Stimulated activated naive CD8-positive, alpha-beta T cell treated with anti-CD3 and anti-CD28 coated beads, Interleukin-15, Interleukin-2, amounts not matched to agents 100 ng/mL and 50 ng/mL, for 24 hours (primary cell): ENCODE data around the gene MAGI3.
"Not testable (repeated sequence)": the region's sequence is repeated elsewhere in the genome, so short reads cannot be mapped to it uniquely, and the experiment has no call there.

Experiments used
- H3K27ac Mint-ChIP-seq: one replicate; pipeline ENCODE4 v1.8.0; 2021; ENCODE audit warnings: mild to moderate bottlenecking, mixed read lengths
- H3K27me3 Mint-ChIP-seq: one replicate; pipeline ENCODE4 v1.8.0; 2021; ENCODE audit warnings: mixed read lengths
- H3K36me3 Mint-ChIP-seq: one replicate; pipeline ENCODE4 v1.8.0; 2021; ENCODE audit warnings: low read depth, mixed read lengths
- H3K4me1 Mint-ChIP-seq: one replicate; pipeline ENCODE4 v1.8.0; 2021; ENCODE audit warnings: low read depth, mixed read lengths
- H3K4me3 Mint-ChIP-seq: one replicate; pipeline ENCODE4 v1.8.0; 2021; ENCODE audit warnings: mild to moderate bottlenecking, mixed read lengths
- H3K9me3 Mint-ChIP-seq: one replicate; pipeline ENCODE4 v1.8.0; 2021; ENCODE audit warnings: mixed read lengths

The MAGI3 gene

DNA sequence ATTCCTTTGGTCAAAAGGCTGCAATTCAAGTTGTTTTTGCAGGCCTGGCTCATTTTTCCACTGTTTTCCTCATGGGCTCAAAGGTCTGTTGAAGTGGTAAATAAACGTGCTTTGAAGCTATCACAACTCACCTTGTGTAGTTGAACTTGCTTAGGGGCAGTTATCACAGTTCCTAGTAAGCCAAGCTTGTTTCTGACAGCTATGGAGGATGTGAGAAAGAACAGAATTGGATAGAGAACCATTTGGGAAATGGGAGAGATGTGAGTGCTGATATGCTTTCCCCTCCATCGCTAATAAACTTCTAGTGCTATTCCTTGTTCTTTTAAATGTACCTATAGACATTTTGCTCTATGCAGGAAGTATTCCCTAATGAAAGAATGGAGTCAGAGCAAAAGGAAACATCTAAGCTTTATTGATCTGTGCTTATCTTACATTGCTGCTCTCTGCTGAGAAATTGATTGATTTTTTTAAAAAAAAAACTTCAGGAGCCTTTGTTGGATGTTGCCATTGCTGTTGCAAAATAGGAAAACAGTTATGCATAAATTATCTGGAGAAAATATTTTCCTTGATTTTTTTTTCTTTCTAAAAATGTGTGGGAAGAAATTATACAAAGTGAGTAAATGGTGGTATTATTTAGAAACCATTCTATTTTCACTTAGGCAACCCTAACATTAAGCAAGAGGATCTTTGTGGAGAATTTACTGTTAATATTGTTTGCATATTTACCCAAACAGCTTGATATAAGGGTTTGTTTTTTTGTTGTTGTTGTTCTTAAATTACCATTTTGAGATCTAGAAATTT is 118.2 kb downstream of the MAGI3 start:
- H3K27ac Mint-ChIP-seq, result no peak overlapping the region
- no peaks in the 10 kb centered on the region for H3K4me1 Mint-ChIP-seq
- peaks cover 11% of the 10 kb centered on the region for H3K9me3 Mint-ChIP-seq
- H3K36me3 Mint-ChIP-seq, result no peaks in the 10 kb centered on the region
- no peak overlapping the region for H3K4me3 Mint-ChIP-seq
- peaks cover 3% of the 10 kb centered on the region for H3K27me3 Mint-ChIP-seq

DNA sequence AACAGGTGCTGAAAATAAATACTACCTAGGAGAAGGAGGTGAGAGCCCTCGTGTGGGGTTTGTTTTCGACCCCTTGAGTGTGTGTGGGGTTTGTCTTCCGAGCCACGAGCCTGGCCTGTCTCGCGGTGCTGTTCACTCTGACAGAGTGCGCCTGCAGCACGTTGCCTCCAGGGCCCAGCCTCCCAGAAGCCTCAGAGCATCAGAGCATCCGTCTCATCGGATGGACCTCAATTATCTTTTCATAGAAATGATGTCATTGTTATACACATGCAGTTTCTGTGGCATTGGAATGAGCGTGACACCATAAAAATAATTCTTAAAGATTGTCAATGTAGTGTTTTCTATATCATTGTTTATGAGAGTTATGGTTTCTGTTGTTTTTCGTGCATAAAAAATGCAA is 119.5 kb downstream of the MAGI3 start:
- H3K9me3 Mint-ChIP-seq, result peaks cover 11% of the 10 kb centered on the region
- H3K27ac Mint-ChIP-seq, H3K27me3 Mint-ChIP-seq, H3K4me3 Mint-ChIP-seq, H3K4me1 Mint-ChIP-seq, H3K36me3 Mint-ChIP-seq: not testable (repeated sequence)

DNA sequence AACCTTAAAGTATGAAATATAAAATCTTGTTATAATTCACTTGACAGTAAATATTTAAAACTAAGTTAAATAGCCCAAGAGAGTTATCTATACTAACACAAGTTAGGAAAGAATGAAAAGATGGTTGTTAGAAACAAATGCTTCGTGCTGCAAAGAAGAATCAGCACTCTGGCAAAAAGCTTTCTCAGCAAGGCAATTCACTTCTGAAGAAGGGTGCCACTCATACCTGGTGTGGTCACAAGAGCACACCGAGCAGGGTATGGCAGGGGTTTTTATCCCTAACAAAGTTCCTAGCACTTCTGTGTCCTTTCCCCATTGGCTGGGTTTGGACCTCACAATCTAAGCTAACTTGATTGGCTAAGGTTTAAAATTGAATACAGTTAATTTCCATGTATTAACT is 121.0 kb downstream of the MAGI3 start:
- Mint-ChIP-seq H3K4me1 (no peaks in the 10 kb centered on the region), H3K27me3 (no peaks in the 10 kb centered on the region), H3K9me3 (peaks cover 11% of the 10 kb centered on the region), H3K27ac (no peak overlapping the region), H3K36me3 (no peaks in the 10 kb centered on the region), H3K4me3 (no peak overlapping the region)

DNA sequence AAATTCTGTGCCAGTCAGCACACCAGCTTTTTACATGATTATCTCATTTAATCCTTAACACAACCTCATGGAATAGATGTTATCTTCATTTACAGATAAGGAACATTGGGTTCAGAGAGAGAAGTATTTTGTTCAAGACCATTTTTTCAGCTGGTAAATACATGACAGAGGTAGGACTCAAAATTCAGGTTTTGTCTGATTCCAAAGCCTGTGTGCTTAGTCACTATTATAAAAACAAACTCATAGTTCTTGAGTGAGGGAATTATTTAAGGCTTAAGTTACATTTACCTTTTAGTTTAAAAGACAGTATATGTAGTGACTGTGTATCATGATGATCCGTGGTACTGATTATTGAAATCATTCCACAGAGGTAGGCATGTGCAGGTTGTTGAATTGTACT is 125.2 kb downstream of the MAGI3 start:
- Mint-ChIP-seq H3K9me3 (peaks cover 4% of the 10 kb centered on the region), H3K36me3 (no peaks in the 10 kb centered on the region)

GRCh38 chr1:113517346-113517745 is 127.0 kb downstream of the MAGI3 start:
- Mint-ChIP-seq H3K4me3 (no peak overlapping the region), H3K9me3 (no peaks in the 10 kb centered on the region), H3K27ac (no peak overlapping the region), H3K27me3 (no peaks in the 10 kb centered on the region), H3K36me3 (no peaks in the 10 kb centered on the region), H3K4me1 (no peaks in the 10 kb centered on the region)

More for the DNA sequence above, 125.2 kb downstream of the MAGI3 start:
- Mint-ChIP-seq H3K4me3 (no peak overlapping the region), H3K27ac (no peak overlapping the region), H3K27me3 (no peaks in the 10 kb centered on the region), H3K4me1 (no peaks in the 10 kb centered on the region)

- no peaks in the 10 kb centered on the region for H3K4me1 Mint-ChIP-seq
- no peaks in the 10 kb centered on the region for H3K9me3 Mint-ChIP-seq
- H3K36me3 Mint-ChIP-seq, result no peaks in the 10 kb centered on the region
- H3K27me3 Mint-ChIP-seq, result peaks cover under 1% of the 10 kb centered on the region
- H3K4me3 Mint-ChIP-seq, result no peak overlapping the region
- no peak overlapping the region for H3K27ac Mint-ChIP-seq
Observed at GRCh38 chr1:113517983-113518382, 127.7 kb downstream of the MAGI3 start.

GRCh38 chr1:113519556-113519955 is 129.2 kb downstream of the MAGI3 start:
- Mint-ChIP-seq H3K9me3 (no peaks in the 10 kb centered on the region), H3K4me3 (no peak overlapping the region), H3K27me3 (peaks cover 5% of the 10 kb centered on the region), H3K36me3 (peaks cover 4% of the 10 kb centered on the region), H3K27ac (no peak overlapping the region), H3K4me1 (no peaks in the 10 kb centered on the region)

DNA sequence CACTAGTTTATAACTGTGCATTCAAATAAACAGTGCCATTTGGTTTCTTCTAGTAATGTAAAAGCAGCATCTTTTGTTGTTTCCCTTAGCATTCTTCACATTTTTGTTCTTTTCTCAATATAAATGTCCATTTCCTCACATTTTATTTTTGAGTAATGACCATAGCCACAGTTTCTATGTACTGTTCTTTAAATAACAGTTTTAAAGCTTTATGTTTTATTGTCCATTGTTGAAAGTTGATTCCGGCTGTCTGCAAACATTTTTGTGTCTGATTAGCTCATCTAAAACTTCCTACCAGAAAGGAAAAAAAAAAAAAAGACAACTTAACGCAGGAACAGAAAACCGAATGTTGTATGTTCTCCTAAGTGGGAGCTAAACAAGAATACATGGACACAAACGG is 139.7 kb downstream of the MAGI3 start:
- Mint-ChIP-seq H3K9me3 (peaks cover 6% of the 10 kb centered on the region), H3K4me1 (no peaks in the 10 kb centered on the region), H3K4me3 (no peak overlapping the region), H3K27me3 (no peaks in the 10 kb centered on the region), H3K27ac (no peak overlapping the region), H3K36me3 (no peaks in the 10 kb centered on the region)

DNA sequence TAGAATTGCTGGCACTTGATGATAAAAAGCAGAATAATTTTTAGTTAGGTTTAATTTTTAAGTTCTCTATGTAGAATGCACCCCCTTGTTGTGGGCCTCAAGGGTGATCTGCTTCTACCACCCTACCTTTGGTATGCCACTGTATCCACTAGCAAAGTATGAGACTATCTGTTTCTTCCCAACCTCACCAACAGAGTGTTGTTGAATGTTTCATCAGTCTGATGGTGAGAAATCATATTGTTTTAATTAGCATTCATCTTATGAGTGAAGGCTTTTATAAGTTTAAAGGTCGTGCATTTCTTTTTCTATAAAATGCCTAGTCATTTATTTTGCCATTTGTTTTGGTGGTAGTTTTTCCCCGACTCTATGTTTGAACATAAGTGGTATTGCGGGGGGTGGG is 141.0 kb downstream of the MAGI3 start:
- H3K9me3 Mint-ChIP-seq, result peaks cover 3% of the 10 kb centered on the region
- no peaks in the 10 kb centered on the region for H3K27me3 Mint-ChIP-seq
- H3K4me3 Mint-ChIP-seq, result no peak overlapping the region
- H3K36me3 Mint-ChIP-seq, result no peaks in the 10 kb centered on the region
- no peak overlapping the region for H3K27ac Mint-ChIP-seq
- no peaks in the 10 kb centered on the region for H3K4me1 Mint-ChIP-seq

DNA sequence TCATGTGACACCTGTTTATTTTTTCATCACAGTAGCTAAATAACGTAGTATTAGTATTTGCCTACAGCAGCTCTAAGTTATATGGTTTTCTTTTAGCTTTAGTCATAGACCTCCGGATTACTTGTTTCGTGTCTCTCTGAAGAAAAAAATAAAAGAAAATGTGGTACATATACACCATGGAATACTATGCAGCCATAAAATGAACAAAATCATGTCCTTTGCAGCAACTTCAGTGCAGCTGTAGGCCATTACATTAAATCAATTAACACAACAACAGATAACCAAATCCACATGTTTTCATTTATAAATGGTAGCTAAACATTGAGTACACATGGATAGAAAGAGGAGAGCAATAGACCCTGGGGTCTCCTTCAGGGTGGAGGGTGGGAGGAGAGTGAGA is 142.7 kb downstream of the MAGI3 start:
- Mint-ChIP-seq H3K4me1 (no peaks in the 10 kb centered on the region), H3K4me3 (no peak overlapping the region), H3K36me3 (no peaks in the 10 kb centered on the region), H3K27ac (no peak overlapping the region), H3K9me3 (peaks cover 4% of the 10 kb centered on the region), H3K27me3 (no peaks in the 10 kb centered on the region)

- no peaks in the 10 kb centered on the region for H3K27me3 Mint-ChIP-seq
- peaks cover 3% of the 10 kb centered on the region for H3K9me3 Mint-ChIP-seq
- H3K27ac Mint-ChIP-seq, result no peak overlapping the region
- no peak overlapping the region for H3K4me3 Mint-ChIP-seq
- H3K36me3 Mint-ChIP-seq, result no peaks in the 10 kb centered on the region
- H3K4me1 Mint-ChIP-seq, result no peaks in the 10 kb centered on the region
Observed at GRCh38 chr1:113534130-113534817, 144.0 kb downstream of the MAGI3 start.

DNA sequence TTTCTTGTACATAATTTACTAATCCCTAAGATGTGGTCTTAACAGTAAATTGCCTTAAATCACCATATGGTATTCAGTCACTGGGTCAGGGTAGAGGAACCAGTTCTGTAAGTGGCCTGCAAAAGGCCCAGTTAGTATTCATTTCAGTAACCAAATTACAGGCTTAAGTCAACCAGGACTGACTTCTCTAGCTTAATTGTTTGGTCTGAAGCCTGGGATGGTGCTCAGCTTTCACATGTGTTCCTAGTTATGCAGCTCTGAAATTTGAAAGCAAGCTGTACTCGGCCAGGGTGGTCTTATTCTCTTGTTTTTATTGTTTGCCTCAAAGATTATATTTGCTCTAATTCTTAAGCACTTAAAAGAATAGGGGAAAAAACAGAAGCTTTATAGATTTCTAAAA is 144.6 kb downstream of the MAGI3 start:
- Mint-ChIP-seq H3K9me3 (peaks cover 3% of the 10 kb centered on the region), H3K4me3 (no peak overlapping the region), H3K36me3 (no peaks in the 10 kb centered on the region), H3K27me3 (no peaks in the 10 kb centered on the region), H3K4me1 (no peaks in the 10 kb centered on the region), H3K27ac (no peak overlapping the region)

GRCh38 chr1:113536182-113536780 is 146.0 kb downstream of the MAGI3 start:
- peaks cover 3% of the 10 kb centered on the region for H3K9me3 Mint-ChIP-seq
- H3K27ac Mint-ChIP-seq, result no peak overlapping the region
- H3K4me1 Mint-ChIP-seq, result no peaks in the 10 kb centered on the region
- peaks cover 3% of the 10 kb centered on the region for H3K27me3 Mint-ChIP-seq
- no peak overlapping the region for H3K4me3 Mint-ChIP-seq
- no peaks in the 10 kb centered on the region for H3K36me3 Mint-ChIP-seq

DNA sequence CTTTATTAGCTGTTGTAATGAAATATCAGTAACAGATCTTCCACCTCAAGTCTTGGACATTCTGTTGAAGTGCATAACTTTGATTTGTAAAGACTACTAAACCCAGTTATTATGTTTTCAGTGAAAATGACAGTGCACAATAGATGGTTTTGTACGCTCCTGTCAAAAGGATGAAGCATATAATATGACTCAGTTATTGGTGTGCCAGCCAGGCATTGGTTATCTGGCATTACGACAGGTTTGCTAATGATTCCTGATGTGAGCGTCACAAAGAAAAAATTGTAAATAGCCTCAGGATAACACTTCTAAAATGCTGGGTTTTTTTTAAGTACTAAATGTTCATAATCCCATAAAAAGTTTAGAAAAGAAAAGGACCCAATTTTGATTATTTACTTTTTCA is 147.9 kb downstream of the MAGI3 start:
- no peaks in the 10 kb centered on the region for H3K36me3 Mint-ChIP-seq
- no peaks in the 10 kb centered on the region for H3K4me1 Mint-ChIP-seq
- peaks cover 3% of the 10 kb centered on the region for H3K9me3 Mint-ChIP-seq
- no peak overlapping the region for H3K4me3 Mint-ChIP-seq
- H3K27me3 Mint-ChIP-seq, result peaks cover 3% of the 10 kb centered on the region
- H3K27ac Mint-ChIP-seq, result no peak overlapping the region

DNA sequence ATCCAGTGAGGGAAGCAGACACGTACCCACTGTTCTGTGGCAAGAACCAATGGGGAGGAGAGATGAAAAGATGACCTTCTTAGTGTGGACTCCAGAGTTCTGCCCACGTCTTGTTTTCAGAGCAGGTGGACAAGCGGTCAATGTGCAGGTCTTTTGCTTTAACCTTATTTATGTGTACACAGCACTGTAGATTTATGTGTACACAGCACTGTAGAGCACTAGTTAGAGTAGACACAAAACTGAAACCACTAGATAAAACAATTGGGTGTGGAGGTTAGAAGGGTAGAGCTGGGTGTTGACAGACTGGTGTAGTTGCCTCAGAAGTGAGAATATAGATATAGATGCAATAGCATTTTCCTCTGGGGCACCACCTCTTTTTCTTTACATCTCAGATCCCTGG is 150.0 kb downstream of the MAGI3 start:
- H3K36me3 Mint-ChIP-seq, result no peaks in the 10 kb centered on the region
- no peak overlapping the region for H3K27ac Mint-ChIP-seq
- no peaks in the 10 kb centered on the region for H3K4me1 Mint-ChIP-seq
- H3K27me3 Mint-ChIP-seq, result peaks cover 3% of the 10 kb centered on the region
- H3K4me3 Mint-ChIP-seq, result no peak overlapping the region
- peaks cover 3% of the 10 kb centered on the region for H3K9me3 Mint-ChIP-seq
